Stimulated activated CD4-positive, alpha-beta T cell treated with anti-CD3 and anti-CD28 coated beads, Interleukin-1b, Interleukin-23, amount 100 ng/mL, for 1 hour (primary cell): Measurements from ENCODE around the gene CRISPLD2.

ENCODE experiments used
- DNase-seq, 2 donors: peaks; one replicate each; pipeline ENCODE4 v3.0.0-alpha.2; 2020; ENCODE audit warnings: low read depth in 2 of 2

CRISPLD2 gene

GRCh38 chr16:84955427-84955826 lies 135.6 kb downstream of the CRISPLD2 start:
- DNase-seq = no peak

GRCh38 chr16:84957192-84957591 lies 137.4 kb downstream of the CRISPLD2 start:
- no peak for DNase-seq

- no peak for DNase-seq
These were observed 138.0 kb downstream of the CRISPLD2 start for GRCh38 chr16:84957792-84958191.
